ENCODE data around the gene C12orf57.

The C12orf57 gene

GRCh38 chr12:6961695-6962284 lies 18.0 kb downstream of the C12orf57 start:
- H3K4me3 ChIP-seq (ENCODE audit: low read depth, low read length), result peak overlapping the region; percentile 99
- no peaks in the 10 kb centered on the region for H3K27me3 ChIP-seq (ENCODE audit: control insufficient read depth, insufficient read depth, low read length)
- H3K4me1 ChIP-seq, result peaks cover 26% of the 10 kb centered on the region
- H3K79me2 ChIP-seq, result peaks cover 30% of the 10 kb centered on the region
- H3K9ac ChIP-seq, result no peak overlapping the region
- H3K36me3 ChIP-seq (ENCODE audit: control insufficient read depth, insufficient read depth, low read length), result no peaks in the 10 kb centered on the region
- TF ChIP-seq CTCF (IDR thresholded peaks at IDR 0.05), result peak; percentile 51
- peak overlapping the region; percentile 98 for H3K27ac ChIP-seq
- H3K9me3 ChIP-seq (ENCODE audit: control insufficient read depth, low read length), result no peaks in the 10 kb centered on the region
- peak overlapping the region; percentile 94 for H2AFZ ChIP-seq
- peak overlapping the region; percentile 82 for H3K4me2 ChIP-seq (ENCODE audit: low read length)

GRCh38 chr12:6962285-6963015 lies 18.6 kb downstream of the C12orf57 start:
- Histone ChIP-seq H3K4me2 (ENCODE audit: low read length) (peak overlapping the region; percentile 82), H2AFZ (peak overlapping the region; percentile 94), H3K4me3 (ENCODE audit: low read depth, low read length) (peak overlapping the region; percentile 99), H3K9me3 (ENCODE audit: control insufficient read depth, low read length) (no peaks in the 10 kb centered on the region), H3K9ac (peak overlapping the region; percentile 100), H3K27ac (peak overlapping the region; percentile 98), H3K4me1 (peaks cover 21% of the 10 kb centered on the region), H3K27me3 (ENCODE audit: control insufficient read depth, insufficient read depth, low read length) (no peaks in the 10 kb centered on the region), H3K36me3 (ENCODE audit: control insufficient read depth, insufficient read depth, low read length) (no peaks in the 10 kb centered on the region), H3K79me2 (peaks cover 34% of the 10 kb centered on the region)
- TF ChIP-seq CTCF (IDR thresholded peaks at IDR 0.05), result no peak

GRCh38 chr12:6963016-6963731 lies 19.4 kb downstream of the C12orf57 start:
- peak overlapping the region; percentile 100 for H3K9ac ChIP-seq
- H2AFZ ChIP-seq, result peak overlapping the region; percentile 94
- H3K4me3 ChIP-seq (ENCODE audit: low read depth, low read length), result peak overlapping the region; percentile 99
- H3K79me2 ChIP-seq, result peaks cover 42% of the 10 kb centered on the region
- no peak for TF ChIP-seq CTCF (IDR thresholded peaks at IDR 0.05)
- no peaks in the 10 kb centered on the region for H3K9me3 ChIP-seq (ENCODE audit: control insufficient read depth, low read length)
- peaks cover 21% of the 10 kb centered on the region for H3K4me1 ChIP-seq
- no peaks in the 10 kb centered on the region for H3K36me3 ChIP-seq (ENCODE audit: control insufficient read depth, insufficient read depth, low read length)
- peak overlapping the region; percentile 98 for H3K27ac ChIP-seq
- H3K27me3 ChIP-seq (ENCODE audit: control insufficient read depth, insufficient read depth, low read length), result no peaks in the 10 kb centered on the region
- peak overlapping the region; percentile 97 for H3K4me2 ChIP-seq (ENCODE audit: low read length)

- no peaks in the 10 kb centered on the region for H3K36me3 ChIP-seq (ENCODE audit: control insufficient read depth, insufficient read depth, low read length)
- H3K4me3 ChIP-seq (ENCODE audit: low read depth, low read length), result peak overlapping the region; percentile 99
- peak overlapping the region; percentile 12 for H3K9ac ChIP-seq
- H3K27me3 ChIP-seq (ENCODE audit: control insufficient read depth, insufficient read depth, low read length), result no peaks in the 10 kb centered on the region
- H3K27ac ChIP-seq, result peak overlapping the region; percentile 98
- H3K79me2 ChIP-seq, result peaks cover 49% of the 10 kb centered on the region
- peak overlapping the region; percentile 35 for H2AFZ ChIP-seq
- no peak for TF ChIP-seq CTCF (IDR thresholded peaks at IDR 0.05)
- no peaks in the 10 kb centered on the region for H3K9me3 ChIP-seq (ENCODE audit: control insufficient read depth, low read length)
- peak overlapping the region; percentile 97 for H3K4me2 ChIP-seq (ENCODE audit: low read length)
- peaks cover 21% of the 10 kb centered on the region for H3K4me1 ChIP-seq
These were observed 20.1 kb downstream of the C12orf57 start for GRCh38 chr12:6963791-6964413.
